ENCODE data around the gene PRELID3B.
A peak's percentile ranks its signal among the peaks of the same experiment; 100 is the strongest.

GRCh38 chr20:59015812-59016711 lies 26.5 kb downstream of the PRELID3B start:
- TF ChIP-seq ZNF7 (CRISPR knock-in tag; IDR thresholded peaks at IDR 0.05): peak; percentile 81
- peak; percentile 84; the same call in 1 of the 2 replicates for TF ChIP-seq RXRB (CRISPR knock-in tag; IDR thresholded peaks at IDR 0.05; ENCODE audit: borderline replicate concordance)
- no peak for TF ChIP-seq FOXK2 (IDR thresholded peaks at IDR 0.05)
- no peak for TF ChIP-seq NFRKB (IDR thresholded peaks at IDR 0.05)
- no peak for TF ChIP-seq EZH2 (conservative IDR thresholded peaks at IDR 0.05; ENCODE audit: low read depth, low read length)
- TF ChIP-seq FOXA1 (IDR thresholded peaks at IDR 0.05): no peak
- TF ChIP-seq FOXA1 (CRISPR knock-in tag; IDR thresholded peaks at IDR 0.05): peak; percentile 95
- TF ChIP-seq ZNF232 (CRISPR knock-in tag; IDR thresholded peaks at IDR 0.05; ENCODE audit: borderline replicate concordance): no peak; the same call in 1 of the 2 replicates
- no peak for TF ChIP-seq JUND (CRISPR knock-in tag; IDR thresholded peaks at IDR 0.05)

Measured in HepG2 (cell line).